PFSK-1 (cell line): ENCODE results near the gene DOCK4.

Source experiments
- TAF1 ChIP-seq: IDR thresholded peaks from 2 replicates; pipeline ENCODE4 v1.6.1; 2012; ENCODE audit warnings: low read length, control low read depth, borderline replicate concordance; ENCODE audit not compliant: insufficient read depth
- TF ChIP-seq, protein P1 (sequence below), 2 experiments: IDR thresholded peaks; 2 replicates each; pipeline versions ENCODE4 v1.6.1 to v1.8.0; 2011 to 2012; ENCODE audit warnings: low read depth in 2 of 2, low read length in 2 of 2, control low read depth in 1 of 2, inconsistent platforms in 1 of 2, mild to moderate bottlenecking in 1 of 2, moderate library complexity in 1 of 2; ENCODE audit not compliant: insufficient read depth in 1 of 2

DNA sequence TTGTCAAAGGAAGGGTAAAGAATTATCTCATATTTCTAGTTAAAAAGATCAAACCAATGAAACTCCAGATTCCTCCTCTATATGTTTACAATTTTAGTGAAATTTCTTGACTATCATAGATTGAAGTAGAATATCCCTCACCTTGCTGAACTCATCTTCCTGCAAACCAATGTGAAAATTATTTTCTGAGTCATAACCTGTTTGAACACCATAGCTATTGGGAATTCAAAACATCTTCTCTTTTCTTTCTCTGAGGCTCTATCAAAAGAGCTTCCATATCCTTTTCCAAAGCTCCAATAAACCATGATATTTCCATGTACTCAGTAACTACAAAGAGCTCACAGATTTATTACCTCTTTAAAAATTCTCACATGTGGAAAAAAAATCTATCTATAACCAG, 134.3 kb downstream of the DOCK4 start:
- no peak for TF ChIP-seq TAF1
- TF ChIP-seq, protein P1, sequence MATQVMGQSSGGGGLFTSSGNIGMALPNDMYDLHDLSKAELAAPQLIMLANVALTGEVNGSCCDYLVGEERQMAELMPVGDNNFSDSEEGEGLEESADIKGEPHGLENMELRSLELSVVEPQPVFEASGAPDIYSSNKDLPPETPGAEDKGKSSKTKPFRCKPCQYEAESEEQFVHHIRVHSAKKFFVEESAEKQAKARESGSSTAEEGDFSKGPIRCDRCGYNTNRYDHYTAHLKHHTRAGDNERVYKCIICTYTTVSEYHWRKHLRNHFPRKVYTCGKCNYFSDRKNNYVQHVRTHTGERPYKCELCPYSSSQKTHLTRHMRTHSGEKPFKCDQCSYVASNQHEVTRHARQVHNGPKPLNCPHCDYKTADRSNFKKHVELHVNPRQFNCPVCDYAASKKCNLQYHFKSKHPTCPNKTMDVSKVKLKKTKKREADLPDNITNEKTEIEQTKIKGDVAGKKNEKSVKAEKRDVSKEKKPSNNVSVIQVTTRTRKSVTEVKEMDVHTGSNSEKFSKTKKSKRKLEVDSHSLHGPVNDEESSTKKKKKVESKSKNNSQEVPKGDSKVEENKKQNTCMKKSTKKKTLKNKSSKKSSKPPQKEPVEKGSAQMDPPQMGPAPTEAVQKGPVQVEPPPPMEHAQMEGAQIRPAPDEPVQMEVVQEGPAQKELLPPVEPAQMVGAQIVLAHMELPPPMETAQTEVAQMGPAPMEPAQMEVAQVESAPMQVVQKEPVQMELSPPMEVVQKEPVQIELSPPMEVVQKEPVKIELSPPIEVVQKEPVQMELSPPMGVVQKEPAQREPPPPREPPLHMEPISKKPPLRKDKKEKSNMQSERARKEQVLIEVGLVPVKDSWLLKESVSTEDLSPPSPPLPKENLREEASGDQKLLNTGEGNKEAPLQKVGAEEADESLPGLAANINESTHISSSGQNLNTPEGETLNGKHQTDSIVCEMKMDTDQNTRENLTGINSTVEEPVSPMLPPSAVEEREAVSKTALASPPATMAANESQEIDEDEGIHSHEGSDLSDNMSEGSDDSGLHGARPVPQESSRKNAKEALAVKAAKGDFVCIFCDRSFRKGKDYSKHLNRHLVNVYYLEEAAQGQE (IDR thresholded peaks at IDR 0.05; ENCODE audit: insufficient read depth in 1 of 2, low read depth in 2 of 2, low read length in 2 of 2): no peak
